ENCODE measurements around the gene CLEC4E. TPM values are rescaled to one million over a fixed set of nuclear protein-coding genes. Genes with fewer than 3 reads are reported as not detected.
"Not testable (repeated sequence)": the region's sequence is repeated elsewhere in the genome, so short reads cannot be mapped to it uniquely, and the experiment has no call there.

CLEC4E gene
- total and polyA plus RNA-seq, 2 of the 4 experiments (the other 2 are of a cell fraction) = not detected

DNA sequence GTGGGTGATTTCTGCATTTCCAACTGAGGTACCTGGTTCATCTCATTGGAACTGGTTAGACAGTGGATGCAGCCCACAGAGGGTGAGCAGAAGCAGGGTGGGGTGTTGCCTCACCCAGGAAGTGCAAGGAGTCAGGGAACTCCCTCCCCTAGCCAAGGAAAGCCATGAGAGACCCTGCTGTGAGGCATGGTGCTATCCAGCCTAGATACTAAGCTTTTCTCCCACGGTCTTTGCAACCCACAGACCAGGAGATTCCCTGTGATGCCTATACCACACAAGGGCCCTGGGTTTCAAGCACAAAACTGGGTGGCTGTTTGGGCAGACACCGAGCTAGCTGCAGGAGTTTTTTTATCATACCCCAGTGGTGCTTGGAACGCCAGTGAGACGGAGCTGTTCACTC lies 45.0 kb downstream of the CLEC4E start:
- POLR2A ChIA-PET (ENCODE audit: unreplicated experiment); H3K4me1 ChIP-seq (ENCODE audit: control insufficient read depth, insufficient read depth, low read length); H3K4me3 ChIP-seq (ENCODE audit: insufficient read depth, low read depth, low read length); intact Hi-C loops (cut with micrococcal nuclease); H3K9me3 ChIP-seq (ENCODE audit: control insufficient read depth, insufficient read depth, low read length); H2BK20ac ChIP-seq (ENCODE audit: low read depth, low read length); H2BK120ac ChIP-seq (ENCODE audit: low read depth, low read length); dilution Hi-C loops (cut with HindIII; ENCODE audit: low sequenced_read_pairs, unreplicated experiment); H2AFZ ChIP-seq (replicated peaks; ENCODE audit: low read length, poor library complexity); H3K18ac ChIP-seq (ENCODE audit: low read depth, low read length); H3K27ac ChIP-seq (ENCODE audit: insufficient read depth, low read length); H3K9me1 ChIP-seq (ENCODE audit: insufficient read depth, low read length); H3K79me1 ChIP-seq (ENCODE audit: low read depth in 1 of 2, low read length in 2 of 2); H3K56ac ChIP-seq (ENCODE audit: extremely low read depth, insufficient read depth, low read length); H3K27me3 ChIP-seq (ENCODE audit: control insufficient read depth, insufficient read depth, low read length); H2AK9ac ChIP-seq (replicated peaks; ENCODE audit: low read depth, low read length, poor library complexity); ATAC-seq (ENCODE audit: low read depth); H3K14ac ChIP-seq (replicated peaks; ENCODE audit: low read depth, low read length); H4K5ac ChIP-seq (ENCODE audit: low read depth, low read length); H3K36me3 ChIP-seq (ENCODE audit: control insufficient read depth, insufficient read depth, low read length); H3K4ac ChIP-seq (ENCODE audit: low read depth, low read length); H4K20me1 ChIP-seq (ENCODE audit: insufficient read depth, low read length); H3K4me2 ChIP-seq (ENCODE audit: low read depth, low read length); in situ Hi-C loops (cut with MboI; ENCODE audit: low sequenced_read_pairs); H3K9ac ChIP-seq (ENCODE audit: low read depth, low read length); BruUV-seq (replicated peaks); H4K91ac ChIP-seq (ENCODE audit: insufficient read depth, low read depth, low read length); H3K23ac ChIP-seq (ENCODE audit: low read depth, low read length); H4K8ac ChIP-seq (ENCODE audit: low read depth in 2 of 2, low read length in 2 of 2); CTCF ChIA-PET; DNase-seq; H2AK5ac ChIP-seq (ENCODE audit: low read depth, low read length); H2BK15ac ChIP-seq (ENCODE audit: low read depth, low read length); H2BK5ac ChIP-seq (ENCODE audit: low read depth, low read length, poor library complexity, severe bottlenecking): not testable (repeated sequence)
- no CpG with 5 or more reads among the region's 4 CpGs for WGBS, 2 experiments (ENCODE audit: extremely low coverage in 2 of 2, insufficient read length in 1 of 2)

Measured in IMR-90 (cell line).